ENCODE measurements around the gene DNASE1L2. TPM values are rescaled to one million over a fixed set of nuclear protein-coding genes. Genes with fewer than 3 reads are reported as not detected.

DNASE1L2 gene
- polyA plus RNA-seq, 3 donors from 2014 or later, result not detected

DNA sequence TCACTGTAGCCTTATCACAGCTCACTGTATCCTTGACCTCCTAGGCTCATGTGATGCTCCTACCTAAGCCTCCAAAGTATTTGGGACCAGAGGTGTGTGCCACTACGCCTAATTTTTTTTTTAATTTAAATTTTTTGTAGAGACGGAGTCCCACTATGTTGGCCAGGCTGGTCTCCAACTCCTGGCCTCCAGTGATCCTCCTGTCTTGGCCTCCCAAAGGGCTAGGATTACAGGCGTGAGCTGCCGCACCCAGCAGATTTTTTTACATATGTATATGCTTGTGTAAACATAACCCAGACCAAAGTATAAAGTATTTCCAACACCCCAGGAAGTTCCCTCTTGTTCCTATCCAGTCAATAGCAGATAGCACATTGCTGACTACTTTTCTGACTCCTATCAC, 19.9 kb upstream of the DNASE1L2 start:
- peaks cover 4 to 13% (median 8%) of the 10 kb centered on the region in 3 donors for H3K27me3 Mint-ChIP-seq (ENCODE audit: low read depth in 3 of 3)
- H3K36me3 Mint-ChIP-seq, result no peaks in the 10 kb centered on the region
- H3K4me1 Mint-ChIP-seq, result peaks cover 13 to 18% of the 10 kb centered on the region in 2 donors
- no peak for DNase-seq
- peak overlapping the region; percentile 44 to 58 (median 56) for H3K4me3 Mint-ChIP-seq
- no peaks in the 10 kb centered on the region for H3K9me3 Mint-ChIP-seq
- peak overlapping the region in 1 of 6 donors; percentile 40 for H3K27ac Mint-ChIP-seq

- DNase-seq, result peak; percentile 99
- peak within 1 kb of the TSS; percentile 84 to 92 (median 90) for H3K4me3 Mint-ChIP-seq
- H3K27ac Mint-ChIP-seq, result peak within 1 kb of the TSS; percentile 72 to 91 (median 86)
- no peaks in the 10 kb centered on the region for H3K36me3 Mint-ChIP-seq
- no peaks in the 10 kb centered on the region for H3K9me3 Mint-ChIP-seq
- peaks cover 20 to 27% of the 10 kb centered on the region in 2 donors for H3K4me1 Mint-ChIP-seq
- H3K27me3 Mint-ChIP-seq (ENCODE audit: low read depth in 3 of 3), result peaks cover 0 to 7% (median 3%) of the 10 kb centered on the region in 3 donors
Observed at GRCh38 chr16:2223221-2223941, 12.9 kb upstream of the DNASE1L2 start, which contains the start of gene E4F1. Gene E4F1 (plus strand): TSS chr16:2223591. CDS start chr16:2223614, 23 bp downstream.

GRCh38 chr16:2223942-2224486, 12.2 kb upstream of the DNASE1L2 start:
- no peaks in the 10 kb centered on the region for H3K9me3 Mint-ChIP-seq
- peaks cover 20 to 27% of the 10 kb centered on the region in 2 donors for H3K4me1 Mint-ChIP-seq
- H3K4me3 Mint-ChIP-seq, result peak overlapping the region; percentile 74 to 90 (median 78)
- H3K36me3 Mint-ChIP-seq, result no peaks in the 10 kb centered on the region
- no peak for DNase-seq
- peaks cover 0 to 7% (median 3%) of the 10 kb centered on the region in 3 donors for H3K27me3 Mint-ChIP-seq (ENCODE audit: low read depth in 3 of 3)
- H3K27ac Mint-ChIP-seq, result peak overlapping the region in 5 of 6 donors; percentile 62 to 83 (median 72)

DNA sequence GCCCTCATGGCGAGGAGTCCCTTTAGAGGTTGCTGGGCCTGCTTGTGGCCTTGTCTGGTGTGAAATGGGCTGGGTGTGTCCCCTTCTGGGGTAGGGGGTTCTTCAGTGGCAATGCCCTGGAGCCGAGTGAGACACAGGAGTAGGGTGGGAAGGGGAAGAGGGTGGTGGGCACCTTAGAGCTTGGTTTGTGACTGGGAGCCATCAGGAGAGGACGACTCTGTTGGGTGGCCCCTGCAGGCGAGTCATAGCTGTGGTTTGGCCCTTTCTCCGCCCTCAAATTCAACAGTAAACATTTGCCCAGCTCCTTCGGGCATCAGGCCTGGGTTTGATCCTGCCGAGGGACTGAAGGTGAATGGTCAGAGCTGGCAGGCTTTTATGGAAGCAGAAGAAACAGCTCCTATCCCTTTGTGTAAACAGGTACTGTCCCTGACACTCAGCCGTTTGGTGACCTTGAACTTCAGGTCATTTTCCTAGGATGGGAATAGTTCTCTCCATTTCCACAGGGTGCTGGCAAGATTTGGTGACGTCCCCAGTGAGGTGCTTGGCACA, 9.9 kb upstream of the DNASE1L2 start:
- no peak for DNase-seq
- peaks cover 20 to 27% of the 10 kb centered on the region in 2 donors for H3K4me1 Mint-ChIP-seq
- peaks cover 0 to 4% (median 0%) of the 10 kb centered on the region in 3 donors for H3K36me3 Mint-ChIP-seq
- peak overlapping the region in 4 of 6 donors; percentile 16 to 77 (median 40) for H3K27ac Mint-ChIP-seq
- peaks cover 0 to 8% (median 3%) of the 10 kb centered on the region in 3 donors for H3K27me3 Mint-ChIP-seq (ENCODE audit: low read depth in 3 of 3)
- H3K4me3 Mint-ChIP-seq, result peak overlapping the region in 4 of 5 donors; percentile 47 to 56 (median 50)
- no peaks in the 10 kb centered on the region for H3K9me3 Mint-ChIP-seq

- Mint-ChIP-seq H3K9me3 (no peaks in the 10 kb centered on the region), H3K4me3 (peak overlapping the region in 1 of 5 donors; percentile 32), H3K27me3 (ENCODE audit: low read depth in 3 of 3) (peaks cover 0 to 8% (median 3%) of the 10 kb centered on the region in 3 donors), H3K27ac (no peak overlapping the region), H3K36me3 (peaks cover 0 to 4% (median 0%) of the 10 kb centered on the region in 3 donors), H3K4me1 (peaks cover 20 to 27% of the 10 kb centered on the region in 2 donors)
- no peak for DNase-seq
Observed at GRCh38 chr16:2226918-2227317, 9.3 kb upstream of the DNASE1L2 start.

DNA sequence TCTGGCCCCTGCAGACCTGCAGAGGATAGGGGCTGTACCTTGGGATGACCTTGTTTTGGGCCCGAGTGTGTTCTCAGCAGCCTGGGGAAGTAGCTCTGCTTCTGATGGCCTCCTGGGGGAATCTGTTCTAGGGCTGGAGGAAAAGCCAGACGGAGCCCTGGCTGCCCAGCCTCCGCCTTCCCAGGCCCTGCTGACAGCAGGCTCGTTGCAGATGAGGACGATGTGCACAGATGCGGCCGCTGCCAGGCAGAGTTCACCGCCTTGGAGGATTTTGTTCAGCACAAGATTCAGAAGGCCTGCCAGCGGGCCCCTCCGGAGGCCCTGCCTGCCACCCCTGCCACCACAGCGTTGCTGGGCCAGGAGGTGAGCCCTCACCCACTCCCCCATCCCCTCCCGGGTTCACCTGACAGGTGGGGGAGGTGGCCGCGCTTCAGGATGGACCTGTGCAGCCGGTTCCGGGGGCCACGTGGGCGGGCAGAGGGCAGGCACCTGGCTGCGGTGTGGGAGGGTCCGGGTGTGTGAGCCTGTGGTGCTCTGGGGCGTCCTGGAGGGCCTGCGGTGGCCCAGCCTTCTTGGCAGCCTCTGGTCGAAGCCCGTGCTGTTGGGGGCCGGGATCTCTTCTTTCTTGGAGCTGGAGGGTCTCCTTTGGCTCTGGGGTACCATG, 8.0 kb upstream of the DNASE1L2 start:
- H3K4me1 Mint-ChIP-seq, result peaks cover 17 to 24% of the 10 kb centered on the region in 2 donors
- no peaks in the 10 kb centered on the region for H3K9me3 Mint-ChIP-seq
- no peak overlapping the region for H3K4me3 Mint-ChIP-seq
- H3K27ac Mint-ChIP-seq, result no peak overlapping the region
- H3K36me3 Mint-ChIP-seq, result peaks cover 0 to 4% (median 0%) of the 10 kb centered on the region in 3 donors
- peaks cover 0 to 5% (median 5%) of the 10 kb centered on the region in 3 donors for H3K27me3 Mint-ChIP-seq (ENCODE audit: low read depth in 3 of 3)
- no peak for DNase-seq

GRCh38 chr16:2229091-2229490, 7.2 kb upstream of the DNASE1L2 start:
- H3K9me3 Mint-ChIP-seq, result no peaks in the 10 kb centered on the region
- no peak overlapping the region for H3K27ac Mint-ChIP-seq
- H3K4me3 Mint-ChIP-seq, result no peak overlapping the region
- peaks cover 14 to 22% of the 10 kb centered on the region in 2 donors for H3K4me1 Mint-ChIP-seq
- H3K27me3 Mint-ChIP-seq (ENCODE audit: low read depth in 3 of 3), result peaks cover 0 to 4% (median 3%) of the 10 kb centered on the region in 3 donors
- DNase-seq, result no peak
- H3K36me3 Mint-ChIP-seq, result peaks cover 0 to 4% (median 0%) of the 10 kb centered on the region in 3 donors

- H3K36me3 Mint-ChIP-seq, result peaks cover 0 to 4% (median 0%) of the 10 kb centered on the region in 3 donors
- H3K27me3 Mint-ChIP-seq (ENCODE audit: low read depth in 3 of 3), result peaks cover 0 to 3% (median 2%) of the 10 kb centered on the region in 3 donors
- no peak for DNase-seq
- no peaks in the 10 kb centered on the region for H3K9me3 Mint-ChIP-seq
- peaks cover 14 to 15% of the 10 kb centered on the region in 2 donors for H3K4me1 Mint-ChIP-seq
- no peak overlapping the region for H3K4me3 Mint-ChIP-seq
- no peak overlapping the region for H3K27ac Mint-ChIP-seq
Observed at GRCh38 chr16:2229632-2230250, 6.5 kb upstream of the DNASE1L2 start.

- H3K36me3 Mint-ChIP-seq, result peaks cover 0 to 6% (median 2%) of the 10 kb centered on the region in 3 donors
- no peaks in the 10 kb centered on the region for H3K9me3 Mint-ChIP-seq
- H3K4me3 Mint-ChIP-seq, result no peak overlapping the region
- DNase-seq, result no peak
- H3K4me1 Mint-ChIP-seq, result peaks cover 11 to 14% of the 10 kb centered on the region in 2 donors
- H3K27me3 Mint-ChIP-seq (ENCODE audit: low read depth in 3 of 3), result peaks cover 0 to 3% (median 3%) of the 10 kb centered on the region in 3 donors
- H3K27ac Mint-ChIP-seq, result no peak overlapping the region
Observed at GRCh38 chr16:2230376-2230775, 5.9 kb upstream of the DNASE1L2 start.

DNA sequence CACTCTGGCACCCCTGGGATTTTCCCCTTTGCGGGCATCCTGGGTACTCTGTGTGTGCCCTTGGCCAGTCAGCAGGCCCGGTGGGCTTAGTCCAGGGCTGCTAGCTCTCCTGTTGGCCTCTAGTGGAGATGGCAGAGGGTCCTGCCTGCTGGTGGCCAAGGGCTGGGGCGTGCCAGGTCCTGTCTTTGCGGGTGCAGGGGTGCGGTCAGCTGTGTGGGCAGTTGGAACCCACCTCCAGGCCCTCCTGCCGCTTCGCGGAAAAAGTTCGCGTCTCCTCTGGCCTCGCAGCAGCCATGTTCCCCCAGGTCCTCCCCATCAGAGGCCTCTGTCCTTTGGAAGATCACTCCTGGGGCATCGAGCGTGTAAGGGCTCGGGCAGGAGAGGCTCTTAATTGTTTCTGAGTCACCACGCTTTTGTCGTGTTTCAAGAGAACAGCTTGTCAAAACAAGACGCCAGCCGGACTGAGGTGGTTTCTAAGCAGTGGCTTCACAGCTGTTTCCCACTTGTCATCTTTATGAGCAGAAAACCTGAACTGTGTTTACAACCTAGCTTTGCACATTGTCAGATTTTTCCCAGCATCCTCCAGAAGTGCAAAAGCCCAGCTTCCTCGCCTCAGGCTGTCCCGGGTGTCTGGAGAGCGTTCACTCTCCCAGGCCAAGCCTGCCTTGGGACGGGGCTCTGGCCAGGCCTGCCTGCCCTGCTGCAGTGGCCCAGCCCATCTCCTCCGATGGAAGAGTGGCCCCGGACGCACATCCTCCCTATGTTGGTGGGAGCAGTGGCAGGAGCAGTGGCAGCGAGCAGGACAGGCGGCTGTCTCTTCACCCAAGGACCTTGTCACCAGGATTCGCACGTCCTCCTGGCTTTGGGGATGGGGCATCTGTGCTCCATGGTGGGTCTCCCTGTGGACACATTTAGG, 5.0 kb upstream of the DNASE1L2 start:
- H3K27ac Mint-ChIP-seq, result no peak overlapping the region
- no peak for DNase-seq
- no peak overlapping the region for H3K4me3 Mint-ChIP-seq
- H3K4me1 Mint-ChIP-seq, result peaks cover 8 to 9% of the 10 kb centered on the region in 2 donors
- no peaks in the 10 kb centered on the region for H3K9me3 Mint-ChIP-seq
- peaks cover 0 to 8% (median 4%) of the 10 kb centered on the region in 3 donors for H3K36me3 Mint-ChIP-seq
- H3K27me3 Mint-ChIP-seq (ENCODE audit: low read depth in 3 of 3), result peaks cover 2 to 4% (median 3%) of the 10 kb centered on the region in 3 donors

DNA sequence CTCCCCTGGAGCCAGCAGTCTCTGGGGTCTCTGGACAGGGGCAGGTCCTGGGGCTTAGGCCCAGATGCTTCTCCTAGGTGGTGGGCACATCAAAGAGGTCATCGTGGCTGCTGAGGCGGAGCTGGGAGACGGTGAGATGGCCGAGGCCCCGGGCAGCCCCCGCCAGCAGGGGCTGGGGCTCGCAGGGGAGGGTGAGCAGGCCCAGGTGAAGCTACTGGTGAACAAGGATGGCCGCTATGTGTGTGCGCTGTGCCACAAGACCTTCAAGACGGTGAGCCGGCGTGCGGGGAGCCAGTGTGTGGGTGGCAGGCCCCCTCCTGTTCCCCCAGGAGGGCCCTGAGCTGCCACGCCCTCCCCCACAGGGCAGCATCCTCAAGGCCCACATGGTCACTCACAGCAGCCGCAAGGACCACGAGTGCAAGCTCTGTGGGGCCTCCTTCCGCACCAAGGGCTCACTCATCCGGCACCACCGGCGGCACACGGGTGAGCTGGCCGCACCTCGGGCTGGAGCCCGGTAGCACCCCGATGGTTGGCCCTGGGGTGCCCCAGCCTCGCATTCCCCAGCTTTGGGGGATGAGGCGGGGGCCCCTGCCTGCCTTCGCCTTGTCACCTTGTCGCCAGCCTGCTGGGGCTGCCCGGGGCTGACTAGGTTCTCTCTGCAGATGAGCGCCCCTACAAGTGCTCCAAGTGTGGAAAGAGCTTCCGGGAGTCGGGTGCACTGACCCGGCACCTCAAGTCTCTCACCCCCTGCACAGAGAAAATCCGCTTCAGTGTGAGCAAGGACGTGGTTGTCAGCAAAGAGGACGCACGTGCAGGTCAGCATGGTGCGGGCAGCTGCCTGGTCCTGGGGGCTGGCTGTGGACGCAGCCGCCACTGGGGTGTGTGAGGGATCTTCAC, 3.9 kb upstream of the DNASE1L2 start:
- H3K27me3 Mint-ChIP-seq (ENCODE audit: low read depth in 3 of 3), result peaks cover 2 to 4% (median 3%) of the 10 kb centered on the region in 3 donors
- DNase-seq, result no peak
- H3K4me3 Mint-ChIP-seq, result no peak overlapping the region
- peaks cover 0 to 8% (median 4%) of the 10 kb centered on the region in 3 donors for H3K36me3 Mint-ChIP-seq
- peaks cover 0 to 2% of the 10 kb centered on the region in 2 donors for H3K4me1 Mint-ChIP-seq
- no peaks in the 10 kb centered on the region for H3K9me3 Mint-ChIP-seq
- no peak overlapping the region for H3K27ac Mint-ChIP-seq

Data from immature natural killer cell (primary cell).